Stimulated activated effector memory CD8-positive, alpha-beta T cell treated with anti-CD3 and anti-CD28 coated beads, Interleukin-12 subunit alpha, Interleukin-12 subunit beta, amount 100 ng/mL, for 72 hours (primary cell): ENCODE measurements around the gene LMAN2.

Experiments
- ATAC-seq: fragments of 150-1000 bp; cut with Tn5 transposase; 2 replicates; pipeline ENCODE4 v1.10.0; 2021
- DNase-seq, 2 donors: peaks; one replicate each; pipeline ENCODE4 v3.0.0; 2021 to 2022; ENCODE audit warnings: low spot score in 2 of 2
- H3K27ac Mint-ChIP-seq: one replicate; pipeline ENCODE4 v1.8.0; 2022; ENCODE audit warnings: mild to moderate bottlenecking, mixed read lengths
- H3K36me3 Mint-ChIP-seq: one replicate; pipeline ENCODE4 v1.8.0; 2022; ENCODE audit warnings: mild to moderate bottlenecking, mixed read lengths
- H3K4me1 Mint-ChIP-seq: one replicate; pipeline ENCODE4 v1.8.0; 2022; ENCODE audit warnings: mixed read lengths
- H3K4me3 Mint-ChIP-seq: one replicate; pipeline ENCODE4 v1.8.0; 2022; ENCODE audit warnings: mild to moderate bottlenecking, mixed read lengths
- H3K9me3 Mint-ChIP-seq: one replicate; pipeline ENCODE4 v1.8.0; 2022; ENCODE audit warnings: mixed read lengths

LMAN2 gene

GRCh38 chr5:177291735-177292134 is 59.7 kb downstream of the LMAN2 start:
- Mint-ChIP-seq H3K4me3 (no peak overlapping the region), H3K27ac (no peak overlapping the region), H3K9me3 (no peaks in the 10 kb centered on the region), H3K4me1 (peaks cover 18% of the 10 kb centered on the region), H3K36me3 (peaks cover 98% of the 10 kb centered on the region)
- DNase-seq (no peak), ATAC-seq (no peak)

- ATAC-seq: no peak
- peaks cover 100% of the 10 kb centered on the region for H3K36me3 Mint-ChIP-seq
- H3K4me1 Mint-ChIP-seq: peaks cover 11% of the 10 kb centered on the region
- no peak overlapping the region for H3K27ac Mint-ChIP-seq
- H3K9me3 Mint-ChIP-seq: no peaks in the 10 kb centered on the region
- no peak for DNase-seq
- no peak overlapping the region for H3K4me3 Mint-ChIP-seq
Observed at GRCh38 chr5:177290816-177291596, 60.5 kb downstream of the LMAN2 start.

- no peak for DNase-seq
- no peak overlapping the region for H3K27ac Mint-ChIP-seq
- no peaks in the 10 kb centered on the region for H3K9me3 Mint-ChIP-seq
- no peaks in the 10 kb centered on the region for H3K4me1 Mint-ChIP-seq
- H3K36me3 Mint-ChIP-seq: peaks cover 100% of the 10 kb centered on the region
- ATAC-seq: no peak
- no peak overlapping the region for H3K4me3 Mint-ChIP-seq
Observed at GRCh38 chr5:177288191-177288590, 63.3 kb downstream of the LMAN2 start.
